CD1c-positive myeloid dendritic cell (primary cell): Measurements from ENCODE around the gene MIPEP.
"Not testable (repeated sequence)": the region's sequence is repeated elsewhere in the genome, so short reads cannot be mapped to it uniquely, and the experiment has no call there.

Experiments used
- DNase-seq: peaks from one replicate; pipeline ENCODE4 v3.0.0-alpha.2; 2016; ENCODE audit errors: extremely low spot score

The MIPEP gene

DNA sequence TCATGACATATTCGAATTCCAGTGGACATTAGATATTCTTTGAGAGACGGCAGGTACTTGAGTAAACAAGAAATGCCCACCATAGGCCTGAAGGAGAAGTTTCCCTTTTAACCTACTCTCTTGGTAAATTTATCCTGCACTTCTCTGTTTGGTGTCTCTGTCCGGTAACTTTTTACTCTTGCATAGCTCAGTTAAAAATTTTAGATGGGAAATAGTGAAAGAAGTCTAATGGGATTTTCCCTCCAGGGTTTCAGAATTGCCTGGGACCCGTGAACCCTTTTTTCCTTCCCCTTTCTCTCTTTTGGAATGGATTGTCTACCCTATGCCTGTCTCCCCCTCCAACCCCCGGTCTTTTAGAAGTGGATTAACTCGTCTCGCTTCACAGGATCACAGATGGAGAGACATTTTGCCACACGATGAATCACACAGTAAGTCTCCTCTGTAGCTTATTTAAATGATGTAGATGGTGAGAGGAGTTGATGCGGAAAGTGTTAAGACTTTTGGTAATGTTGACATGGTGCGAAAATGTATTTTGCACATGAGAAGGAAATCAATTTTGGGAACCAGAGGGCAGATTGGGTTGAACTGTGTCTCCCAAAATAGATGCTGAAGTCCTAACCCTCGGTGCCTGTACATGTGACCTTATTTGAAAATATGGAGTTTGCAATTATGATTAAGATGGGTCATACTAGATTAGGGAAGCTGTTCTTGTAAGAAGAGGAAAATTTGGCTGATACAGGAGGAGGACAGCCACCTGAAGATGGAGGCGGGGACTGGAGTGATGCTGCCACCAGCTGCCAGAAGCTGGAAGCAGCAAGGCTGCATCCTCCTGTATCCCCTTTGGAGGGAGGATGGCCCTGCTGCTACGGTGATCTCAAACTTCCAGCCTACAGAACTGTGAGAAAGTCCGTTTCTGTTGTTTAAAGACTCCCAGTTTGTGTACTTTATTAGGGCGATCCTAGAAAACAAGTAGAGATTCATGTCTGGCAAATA lies 711 bp upstream of the MIPEP start:
- no peak for DNase-seq

DNA sequence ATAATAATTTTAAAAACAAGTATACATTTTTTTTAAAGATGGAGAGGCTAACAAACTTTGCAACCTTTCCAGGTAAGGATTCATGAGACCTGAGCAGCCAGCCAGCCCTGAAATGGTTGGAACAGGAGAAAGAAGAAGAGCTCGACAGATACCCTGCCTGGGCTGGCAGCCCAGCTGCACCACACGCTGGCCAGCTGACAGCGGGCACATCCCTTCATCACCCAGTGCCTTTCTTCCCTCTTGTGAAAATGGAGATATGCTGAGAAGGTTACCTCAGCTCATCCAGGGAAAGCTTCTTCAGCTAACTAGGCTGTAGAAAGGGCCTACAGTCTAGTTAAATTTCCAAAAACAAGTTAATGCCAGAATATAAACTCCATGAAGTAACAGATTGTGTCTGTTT lies 4.8 kb downstream of the MIPEP start:
- not testable (repeated sequence) for DNase-seq

DNA sequence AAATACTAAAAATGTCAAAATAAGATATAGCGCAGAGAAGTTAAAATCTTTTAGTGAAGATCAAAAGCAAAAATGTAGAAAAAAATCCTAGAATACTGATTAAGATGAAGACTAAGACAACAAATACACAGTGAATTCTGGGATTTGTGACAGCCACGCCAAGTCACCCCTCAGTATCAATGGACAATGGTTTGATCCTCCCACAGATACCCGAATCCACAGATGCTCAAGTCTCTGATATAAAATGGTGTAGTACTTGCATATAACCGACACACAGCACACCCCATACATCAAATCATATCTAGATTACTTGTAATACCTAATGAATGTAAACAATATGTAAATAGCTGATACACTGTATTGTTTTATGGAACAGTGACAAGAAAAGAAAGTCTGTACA lies 5.9 kb downstream of the MIPEP start:
- DNase-seq, result no peak

DNA sequence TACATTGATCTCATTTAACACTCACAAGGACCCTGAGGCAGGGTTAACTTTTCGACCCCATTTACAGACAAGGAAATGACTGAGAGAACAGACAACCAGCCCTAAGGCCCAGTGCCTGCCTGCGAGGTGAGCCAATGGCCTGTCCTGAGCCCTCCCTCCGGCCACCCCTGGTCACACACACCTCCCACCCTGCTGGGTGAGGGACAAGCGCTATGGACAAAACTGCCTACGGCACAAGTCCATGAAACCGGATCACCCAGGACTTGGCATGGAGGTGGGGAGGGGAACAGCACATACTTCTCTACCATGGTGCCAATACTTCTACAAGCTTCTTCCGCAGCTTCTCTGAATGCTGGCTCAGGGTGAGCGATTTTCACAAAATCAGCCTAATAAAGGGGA lies 7.8 kb downstream of the MIPEP start:
- DNase-seq, result not testable (repeated sequence)

DNA sequence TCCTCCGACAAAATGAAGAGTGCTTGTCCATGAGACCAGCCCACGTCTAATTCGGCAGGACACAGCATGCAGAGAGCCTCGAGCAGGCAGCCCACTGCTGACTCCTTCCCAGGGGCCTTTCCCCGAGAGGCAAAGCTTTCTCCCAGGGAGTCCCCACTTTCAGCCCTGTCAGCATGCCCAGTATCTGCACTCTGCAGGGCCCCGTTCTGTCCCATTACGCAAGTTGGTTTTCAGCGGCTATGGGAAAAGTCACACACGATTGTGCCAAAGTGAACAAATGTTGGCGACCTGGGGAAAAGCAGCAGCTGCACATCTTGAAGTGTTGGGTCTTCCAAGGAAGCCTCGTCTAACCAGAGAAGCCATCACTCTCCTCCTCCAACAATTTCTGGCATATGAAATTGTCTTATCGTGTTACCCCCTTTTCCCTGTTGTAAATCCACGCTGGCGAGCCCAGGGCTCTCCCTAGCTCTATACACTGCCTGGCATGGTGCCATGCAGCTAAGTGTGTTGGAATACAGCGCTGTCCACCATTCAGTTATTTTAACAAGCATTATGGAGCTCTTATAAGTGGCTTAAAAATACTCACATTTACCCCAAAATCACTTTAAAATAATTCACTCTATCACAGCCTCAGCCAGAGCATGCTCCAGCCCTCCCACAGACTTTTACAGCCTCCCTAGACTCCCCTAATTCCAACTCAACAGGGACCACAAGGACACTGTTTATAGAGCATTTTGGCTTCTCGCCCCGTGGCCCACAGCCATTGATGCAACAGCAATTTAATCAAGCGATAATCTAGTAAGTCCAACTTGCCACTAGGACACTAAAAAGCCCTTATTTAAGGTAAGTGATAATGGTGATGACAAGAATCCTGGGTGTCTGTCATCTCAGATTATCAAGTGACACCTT lies 8.5 kb downstream of the MIPEP start:
- not testable (repeated sequence) for DNase-seq

DNA sequence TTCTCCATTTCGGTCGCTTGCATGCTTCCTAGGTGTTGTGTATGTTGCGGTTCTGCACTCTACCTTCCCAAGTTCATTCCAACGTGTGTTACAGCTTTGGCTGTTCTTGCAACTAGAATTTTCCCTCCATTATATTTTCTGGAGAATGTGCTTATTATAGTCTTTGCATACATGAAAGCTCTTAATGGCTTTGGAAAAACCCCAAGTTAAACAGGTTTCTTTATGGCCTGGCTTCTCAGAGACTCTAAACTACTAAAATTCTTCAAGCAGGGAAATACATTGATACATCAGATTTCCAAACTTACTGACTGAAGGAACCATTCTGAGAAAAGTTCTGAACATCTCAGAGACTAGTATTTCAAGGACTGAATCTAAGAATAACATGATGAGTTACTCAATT lies 11.9 kb downstream of the MIPEP start:
- DNase-seq, result no peak

DNA sequence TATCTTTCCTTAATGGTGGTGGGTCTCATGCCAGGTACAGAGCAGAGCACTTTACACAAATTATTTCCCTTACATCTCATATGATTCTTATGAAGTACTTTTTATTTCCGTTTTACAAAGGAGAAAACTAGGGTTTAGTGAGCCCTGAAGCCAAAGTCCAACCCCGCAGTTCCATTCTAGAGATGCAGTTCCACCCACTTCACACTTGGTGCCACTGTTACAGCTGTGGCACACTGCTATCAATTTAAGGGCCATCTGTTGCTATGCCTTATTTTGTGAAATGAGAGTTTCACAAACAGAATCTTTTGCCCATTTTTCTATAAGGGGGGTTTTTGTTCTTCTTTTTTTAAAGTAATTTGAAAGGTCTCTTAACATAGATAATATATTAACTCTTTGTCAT lies 12.9 kb downstream of the MIPEP start:
- DNase-seq, result no peak

DNA sequence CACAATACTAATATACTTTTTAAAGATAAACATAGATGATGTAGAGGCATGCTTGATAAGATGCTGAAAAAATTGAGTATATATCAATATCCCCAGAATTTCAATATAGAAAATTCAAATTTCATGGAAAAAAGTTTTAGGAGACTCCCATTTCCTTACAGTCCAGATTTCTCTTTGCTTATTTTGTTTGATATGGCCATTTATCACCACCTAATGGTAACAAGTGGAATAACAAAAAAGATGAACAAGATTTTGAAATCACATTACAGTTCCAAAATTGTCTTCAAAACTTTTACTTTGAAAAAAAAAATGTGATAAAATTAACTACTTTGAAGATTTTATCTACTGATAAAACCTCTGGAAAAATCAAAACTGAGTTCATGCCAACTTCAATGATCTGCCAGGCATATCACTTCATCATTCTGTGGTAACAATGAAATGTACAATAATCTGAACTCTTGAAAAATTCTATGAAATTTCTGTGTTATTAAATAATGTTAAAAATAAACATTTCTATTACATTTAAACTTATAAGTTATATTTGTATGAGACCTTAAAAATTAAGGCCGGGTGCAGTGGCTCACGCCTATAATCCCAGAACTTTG lies 17.5 kb downstream of the MIPEP start:
- DNase-seq, result peak; percentile 43

DNA sequence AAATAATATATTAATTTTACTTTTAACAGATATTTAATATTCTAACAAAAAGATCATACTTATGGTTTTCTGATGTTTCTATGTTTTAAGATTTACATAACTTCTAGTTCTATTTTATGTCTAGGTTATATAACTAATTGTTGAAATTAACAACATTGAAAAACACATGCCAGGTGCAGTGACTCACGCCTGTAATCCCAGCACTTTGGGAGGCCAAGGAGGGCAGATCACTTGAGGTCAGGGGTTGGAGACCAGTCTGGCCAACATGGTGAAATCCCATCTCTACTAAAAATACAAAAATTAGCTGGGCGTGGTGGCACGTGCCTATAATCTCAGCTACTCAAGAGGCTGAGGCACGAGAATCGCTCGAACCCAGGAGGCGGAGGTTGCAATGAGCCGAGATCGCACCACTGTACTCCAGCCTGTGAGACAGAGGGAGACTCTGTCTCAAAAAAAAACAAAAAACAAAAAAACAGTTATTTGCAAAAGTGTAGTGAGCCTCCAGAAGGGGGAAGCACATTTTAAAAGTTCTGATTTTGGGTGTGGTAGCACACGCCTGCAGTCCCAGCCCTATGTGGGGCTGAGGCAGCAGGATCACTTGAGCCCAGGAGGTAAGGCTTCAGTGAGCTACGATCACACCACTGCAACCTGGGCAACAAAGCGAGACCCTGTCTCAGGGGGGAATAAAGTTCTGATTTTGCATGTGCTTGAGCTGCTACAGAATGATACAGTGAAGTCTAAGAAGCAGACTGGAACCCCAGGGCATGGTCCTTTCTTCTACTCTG lies 18.7 kb downstream of the MIPEP start:
- no peak for DNase-seq

DNA sequence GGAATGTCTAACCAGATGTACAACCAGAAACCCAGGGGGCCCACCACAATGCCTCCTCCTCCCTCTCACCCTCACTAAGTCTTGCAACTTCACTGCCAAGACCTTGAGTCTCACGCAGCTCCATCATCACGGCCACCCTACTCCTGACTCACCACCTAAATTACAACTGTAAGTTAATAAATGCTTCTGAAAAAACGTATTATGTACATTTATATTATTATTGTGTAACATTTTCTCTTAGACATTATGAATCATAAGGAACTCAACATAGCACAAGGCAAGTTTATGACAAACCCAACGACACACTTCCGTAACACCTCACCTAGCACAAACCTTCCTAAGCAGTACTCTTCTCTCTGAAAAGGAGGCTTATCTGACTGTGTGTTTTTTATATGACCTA lies 20.7 kb downstream of the MIPEP start:
- no peak for DNase-seq

DNA sequence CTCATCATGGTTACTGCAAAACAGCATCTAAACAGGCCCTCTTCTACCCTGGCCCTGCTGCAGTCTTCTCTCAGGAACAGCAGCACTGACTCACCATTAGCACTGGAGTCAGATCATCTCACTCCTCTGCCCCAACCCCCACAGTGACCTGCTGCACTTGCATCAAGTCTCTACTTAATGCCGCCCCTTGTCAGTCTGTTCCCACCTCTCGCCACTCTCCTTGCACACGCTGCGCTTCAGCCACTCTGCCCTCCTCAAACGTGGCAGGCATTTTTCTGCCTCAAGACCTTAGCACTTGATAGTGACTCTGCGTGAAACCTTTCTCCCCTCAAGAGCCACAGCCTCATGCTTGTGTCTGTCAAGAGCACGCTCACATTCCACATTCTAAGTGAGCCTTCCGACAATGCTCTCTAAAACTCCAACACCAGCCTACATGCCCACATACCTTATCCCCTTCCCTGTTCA lies 22.1 kb downstream of the MIPEP start:
- DNase-seq, result no peak

DNA sequence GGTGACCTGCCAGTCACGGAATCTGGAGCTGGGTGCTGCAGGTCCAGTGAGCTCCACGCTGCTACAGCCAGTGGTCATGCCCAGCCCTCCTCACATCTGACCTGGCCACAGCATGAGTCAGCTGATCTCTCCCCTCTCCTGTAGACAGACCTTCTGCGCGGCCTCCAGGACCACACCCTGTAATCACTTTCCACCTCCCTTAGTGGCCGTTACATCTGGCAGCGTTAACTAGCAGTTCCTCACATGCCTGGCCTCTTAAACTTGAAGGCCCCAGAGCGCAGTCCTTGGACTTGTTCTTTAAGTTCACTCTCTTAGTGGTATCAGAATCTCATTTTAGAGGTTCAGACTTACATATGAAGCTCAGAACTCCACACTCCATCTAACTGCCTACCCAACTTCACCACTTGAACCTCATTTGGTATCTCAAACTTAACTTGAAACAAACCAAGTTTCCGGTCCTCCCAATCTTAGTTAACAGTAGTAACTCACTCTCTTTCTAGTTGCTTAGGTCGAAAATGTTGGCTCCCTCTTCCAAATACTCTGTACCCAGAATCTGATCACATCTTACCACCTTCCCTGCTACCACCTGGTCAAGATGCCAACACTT lies 22.7 kb downstream of the MIPEP start:
- no peak for DNase-seq

DNA sequence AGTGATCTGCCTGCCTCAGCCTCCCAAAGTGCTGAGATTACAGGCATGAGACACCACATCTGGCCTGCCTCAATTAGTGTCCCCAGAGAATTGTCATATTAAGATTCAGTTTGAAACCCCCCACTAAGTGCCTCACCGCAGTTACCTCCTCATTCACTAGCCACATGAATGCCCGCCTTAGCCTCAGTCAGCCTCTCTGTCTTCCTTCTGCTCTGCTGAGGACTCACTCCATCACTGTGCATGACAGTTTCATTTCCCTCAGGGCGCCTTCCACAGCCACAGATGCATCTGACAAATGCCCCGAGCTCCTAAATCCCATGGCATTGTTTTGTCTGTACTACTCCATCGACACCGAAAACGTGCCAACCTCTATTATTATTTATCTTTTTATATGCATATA lies 23.3 kb downstream of the MIPEP start:
- DNase-seq, result no peak

DNA sequence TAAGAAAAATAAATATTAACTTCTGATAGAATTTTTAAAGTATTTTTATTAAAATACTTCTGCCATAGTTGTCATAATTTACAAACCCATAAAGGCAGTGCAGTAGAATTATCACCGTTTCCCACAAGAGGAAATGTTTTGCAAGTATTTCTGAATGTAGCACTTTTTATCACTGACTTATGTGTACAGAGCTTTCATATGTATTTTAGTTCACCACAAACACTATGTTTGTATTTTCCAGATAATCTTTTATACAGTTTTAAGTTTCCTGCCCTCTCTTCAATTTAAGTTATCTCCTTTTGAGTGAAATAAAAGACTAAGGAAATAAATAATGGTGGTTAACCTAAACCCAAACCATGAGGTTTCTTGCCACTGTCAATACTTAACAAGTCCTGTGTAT lies 24.2 kb downstream of the MIPEP start:
- DNase-seq, result no peak

DNA sequence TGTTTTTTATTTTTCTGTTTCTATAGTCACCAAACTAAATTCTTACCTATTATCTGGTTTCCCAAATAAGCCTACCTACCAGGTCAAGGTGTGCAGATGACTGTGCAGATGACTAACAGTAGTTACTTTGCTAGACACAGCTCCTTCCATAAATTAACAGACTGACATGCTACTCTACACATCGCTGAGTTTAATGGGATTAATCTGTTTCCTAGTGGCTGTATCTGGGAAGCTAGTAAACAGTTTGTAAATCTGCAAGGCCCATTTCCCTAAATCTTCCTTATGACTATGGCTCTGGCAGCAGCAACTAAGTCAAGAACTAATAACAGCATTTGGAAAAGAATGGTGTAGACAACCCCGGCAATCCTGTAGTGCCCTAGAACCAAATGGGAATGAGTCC lies 27.9 kb downstream of the MIPEP start:
- DNase-seq, result no peak

DNA sequence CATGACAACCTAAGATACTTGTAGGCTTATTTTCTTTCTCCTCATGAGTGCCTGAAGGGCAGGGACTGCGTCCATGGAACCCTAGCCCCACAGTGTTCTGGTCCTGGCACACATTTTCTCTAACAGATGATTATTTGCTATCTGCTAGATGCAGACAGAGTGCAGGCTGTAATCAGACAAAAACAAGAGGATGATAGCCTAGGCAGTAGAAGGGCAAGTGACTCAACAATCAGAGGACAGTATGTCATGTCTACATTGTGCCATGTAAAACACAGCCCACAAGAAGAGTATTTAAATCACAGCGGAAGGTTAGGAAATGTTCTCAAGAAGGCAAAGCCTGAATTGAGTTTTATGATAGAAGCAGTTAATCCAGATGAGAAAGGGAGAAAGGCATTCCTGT lies 29.3 kb downstream of the MIPEP start:
- DNase-seq, result no peak

DNA sequence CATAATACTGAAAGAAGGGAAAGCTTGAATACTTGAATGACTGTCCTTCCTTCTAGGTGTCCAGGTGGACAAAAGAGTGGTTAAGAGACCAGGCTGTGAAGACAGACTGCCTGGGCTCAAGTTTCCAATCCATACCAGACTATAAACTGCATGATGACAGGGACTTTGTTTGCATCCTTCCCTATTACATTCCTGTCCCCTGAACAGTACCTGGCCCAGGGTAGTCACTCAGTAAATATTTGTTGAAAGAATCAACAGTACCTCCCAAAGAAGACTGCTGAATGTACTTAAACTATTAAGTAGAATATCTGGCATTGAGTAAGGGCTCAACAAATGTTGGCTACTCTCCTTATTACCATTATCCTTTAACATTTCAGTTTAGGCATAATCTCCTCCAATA lies 29.7 kb downstream of the MIPEP start:
- DNase-seq, result no peak

DNA sequence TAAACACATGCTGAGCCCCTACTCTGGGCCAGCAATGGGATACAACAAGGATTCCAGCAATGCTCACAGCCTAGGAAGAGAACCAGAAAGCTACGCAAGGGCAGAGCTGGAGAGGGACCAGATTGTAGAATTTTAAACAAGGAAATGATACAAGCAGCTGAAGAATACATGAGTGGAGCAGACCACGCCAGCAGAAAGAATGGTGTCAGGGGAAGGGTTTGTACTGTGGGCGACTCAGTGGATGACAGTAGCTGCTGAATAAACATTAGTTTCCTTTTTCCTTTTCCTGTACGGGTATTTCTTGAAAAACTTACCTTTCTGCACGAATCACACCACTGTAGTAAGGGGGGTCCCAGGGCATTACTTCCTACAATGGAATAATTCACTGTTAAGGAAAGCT lies 30.7 kb downstream of the MIPEP start:
- no peak for DNase-seq

DNA sequence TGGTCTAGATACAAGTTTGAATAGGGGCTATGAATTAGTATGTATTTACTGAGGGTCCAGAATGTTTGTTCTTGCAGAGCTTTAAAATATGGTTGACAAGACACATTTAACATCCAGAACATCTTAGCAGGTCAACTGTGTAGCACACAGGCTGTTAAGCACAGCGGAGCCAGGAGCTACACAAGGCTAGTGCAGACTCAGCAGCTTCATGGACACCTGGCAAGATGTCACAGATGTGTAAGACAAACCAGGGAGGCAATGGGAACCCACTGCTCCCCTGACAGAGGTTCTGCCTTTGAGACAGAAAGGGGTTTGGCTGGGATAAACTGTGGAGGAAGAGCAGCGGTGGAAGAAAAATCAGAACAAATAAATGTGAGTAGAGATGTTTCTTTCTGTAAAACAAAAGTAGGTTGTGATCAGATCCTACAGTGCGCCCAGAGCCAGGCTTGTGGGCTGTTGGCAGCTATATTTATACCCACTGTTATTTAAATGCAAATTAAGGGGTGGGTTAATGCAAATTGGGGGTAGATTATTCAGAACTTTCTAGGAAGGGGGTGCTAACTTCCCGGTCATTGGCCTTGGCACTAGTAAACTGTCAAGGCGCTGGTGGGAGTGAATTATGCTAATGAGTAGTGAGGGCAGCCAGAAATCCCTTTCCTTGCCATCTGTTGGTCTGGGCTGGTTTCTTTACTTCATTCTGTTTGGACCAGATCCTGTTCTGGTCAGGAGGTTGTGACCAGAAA lies 33.0 kb downstream of the MIPEP start:
- no peak for DNase-seq

DNA sequence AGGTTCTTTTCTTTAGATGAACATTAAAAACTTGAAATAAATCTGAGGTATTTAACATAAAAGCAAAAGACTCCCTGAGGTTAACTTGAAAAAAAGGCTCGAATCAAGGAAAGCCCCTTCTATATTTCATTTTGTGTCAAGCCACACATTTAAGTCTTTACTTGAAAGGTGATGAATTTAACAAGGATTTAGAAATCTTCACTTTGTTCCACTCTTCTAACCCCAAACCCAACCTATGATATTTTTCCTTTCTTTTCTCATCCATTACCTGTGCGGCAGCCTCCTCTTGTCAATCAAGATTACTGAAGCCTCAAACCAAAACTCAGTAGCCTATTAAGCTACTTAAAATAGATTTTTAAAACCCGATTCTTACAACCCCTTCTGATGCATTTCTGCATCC lies 33.8 kb downstream of the MIPEP start:
- no peak for DNase-seq
